ENCODE measurements around the gene PFN1.

PFN1 gene

GRCh38 chr17:4967539-4968485, 19.5 kb upstream of the PFN1 start, which contains the start of gene SPAG7:
Gene SPAG7 (minus strand): TSS chr17:4967817. CDS start chr17:4967804, 13 bp downstream.
- DNase-seq (ENCODE audit: low spot score): peak; percentile 95

GRCh38 chr17:4966844-4967538, 18.7 kb upstream of the PFN1 start:
- DNase-seq (ENCODE audit: low spot score): peak; percentile 99

- DNase-seq (ENCODE audit: low spot score): no peak
Observed at GRCh38 chr17:4965311-4965986, 17.1 kb upstream of the PFN1 start.

GRCh38 chr17:4960279-4960922, 12.1 kb upstream of the PFN1 start:
- DNase-seq (ENCODE audit: low spot score): no peak

GRCh38 chr17:4959261-4959965, 11.1 kb upstream of the PFN1 start:
- no peak for DNase-seq (ENCODE audit: low spot score)

- no peak for DNase-seq (ENCODE audit: low spot score)
Observed at GRCh38 chr17:4958102-4958501, 9.8 kb upstream of the PFN1 start.

- DNase-seq (ENCODE audit: low spot score): no peak
Observed at GRCh38 chr17:4956493-4957061, 8.2 kb upstream of the PFN1 start.

GRCh38 chr17:4955091-4955490, 6.8 kb upstream of the PFN1 start:
- no peak for DNase-seq (ENCODE audit: low spot score)

- DNase-seq (ENCODE audit: low spot score): no peak
Observed at GRCh38 chr17:4953451-4953961, 5.2 kb upstream of the PFN1 start.

GRCh38 chr17:4951486-4951885, 3.2 kb upstream of the PFN1 start:
- no peak for DNase-seq (ENCODE audit: low spot score)

GRCh38 chr17:4950746-4951204, 2.4 kb upstream of the PFN1 start, which contains the start of gene ENO3:
Gene ENO3 (plus strand): TSS chr17:4951119. CDS start chr17:4951830, 711 bp downstream.
- DNase-seq (ENCODE audit: low spot score): no peak

GRCh38 chr17:4950075-4950745, 1.9 kb upstream of the PFN1 start:
- DNase-seq (ENCODE audit: low spot score): peak; percentile 29

- DNase-seq (ENCODE audit: low spot score): peak; percentile 85
Observed at GRCh38 chr17:4949321-4950074, 1.2 kb upstream of the PFN1 start.

- peak; percentile 80 for DNase-seq (ENCODE audit: low spot score)
Observed at GRCh38 chr17:4948931-4949320, 596 bp upstream of the PFN1 start.

GRCh38 chr17:4947411-4948165, 742 bp downstream of the PFN1 start:
- DNase-seq (ENCODE audit: low spot score): peak; percentile 81

GRCh38 chr17:4947010-4947410, 1.3 kb downstream of the PFN1 start:
- no peak for DNase-seq (ENCODE audit: low spot score)

GRCh38 chr17:4946312-4946976, 1.9 kb downstream of the PFN1 start:
- peak; percentile 19 for DNase-seq (ENCODE audit: low spot score)

- no peak for DNase-seq (ENCODE audit: low spot score)
Observed at GRCh38 chr17:4945944-4946280, 2.4 kb downstream of the PFN1 start.
